EL (cell line): ENCODE results near the gene MED26.

ENCODE experiments used
- DNase-seq: peaks from one replicate; pipeline ENCODE4 v3.0.0-alpha.2; 2016

Gene MED26

GRCh38 chr19:16611121-16611520, 16.9 kb downstream of the MED26 start:
- no peak for DNase-seq

- no peak for DNase-seq
Measured at GRCh38 chr19:16609511-16610200, 18.3 kb downstream of the MED26 start.

- peak; percentile 84 for DNase-seq
Measured at GRCh38 chr19:16608290-16608739, 19.7 kb downstream of the MED26 start.

GRCh38 chr19:16607819-16608218, 20.2 kb downstream of the MED26 start:
- no peak for DNase-seq

GRCh38 chr19:16605553-16605994, 22.4 kb downstream of the MED26 start:
- DNase-seq: no peak

- DNase-seq: no peak
Measured at GRCh38 chr19:16605115-16605514, 22.9 kb downstream of the MED26 start.

GRCh38 chr19:16604615-16605014, 23.4 kb downstream of the MED26 start:
- DNase-seq: no peak

GRCh38 chr19:16603090-16603489, 24.9 kb downstream of the MED26 start:
- DNase-seq: no peak

- DNase-seq: no peak
Measured at GRCh38 chr19:16601378-16602052, 26.5 kb downstream of the MED26 start.

- DNase-seq: no peak
Measured at GRCh38 chr19:16600824-16601223, 27.2 kb downstream of the MED26 start.

- no peak for DNase-seq
Measured at GRCh38 chr19:16599655-16600346, 28.2 kb downstream of the MED26 start.

GRCh38 chr19:16598848-16599247, 29.2 kb downstream of the MED26 start:
- no peak for DNase-seq

- no peak for DNase-seq
Measured at GRCh38 chr19:16596399-16596798, 31.6 kb downstream of the MED26 start.

GRCh38 chr19:16595097-16595496, 32.9 kb downstream of the MED26 start:
- DNase-seq: no peak

GRCh38 chr19:16594681-16595091, 33.3 kb downstream of the MED26 start:
- no peak for DNase-seq

GRCh38 chr19:16594131-16594586, 33.8 kb downstream of the MED26 start:
- DNase-seq: no peak

- no peak for DNase-seq
Measured at GRCh38 chr19:16593181-16593580, 34.8 kb downstream of the MED26 start.

GRCh38 chr19:16591803-16592556, 36.0 kb downstream of the MED26 start:
- peak; percentile 39 for DNase-seq

- no peak for DNase-seq
Measured at GRCh38 chr19:16590876-16591802, 36.9 kb downstream of the MED26 start.

- no peak for DNase-seq
Measured at GRCh38 chr19:16589917-16590316, 38.1 kb downstream of the MED26 start.

GRCh38 chr19:16588824-16589577, 39.0 kb downstream of the MED26 start:
- no peak for DNase-seq
